IPS-20b (cell line): ENCODE results near the gene DCUN1D3.
A peak's percentile ranks its signal among the peaks of the same experiment; 100 is the strongest.
"Not testable (repeated sequence)": the region's sequence is repeated elsewhere in the genome, so short reads cannot be mapped to it uniquely, and the experiment has no call there.

Source experiments
- H3K27ac ChIP-seq: one replicate; pipeline ENCODE4 v1.5.1; 2013; ENCODE audit warnings: low read length
- H3K27me3 ChIP-seq: 2 replicates; pipeline ENCODE4 v1.6.1; 2013; ENCODE audit warnings: mild to moderate bottlenecking, low read length, inconsistent platforms; ENCODE audit not compliant: insufficient read depth
- H3K36me3 ChIP-seq: 2 replicates; pipeline ENCODE4 v1.6.1; 2013; ENCODE audit warnings: low read depth, mild to moderate bottlenecking, inconsistent platforms, low read length, moderate library complexity; ENCODE audit not compliant: insufficient read depth
- H3K4me1 ChIP-seq: 2 replicates; pipeline ENCODE4 v1.6.1; 2013; ENCODE audit warnings: mild to moderate bottlenecking, control low read depth, inconsistent platforms, low read length, moderate library complexity; ENCODE audit not compliant: insufficient read depth
- H3K4me3 ChIP-seq: 2 replicates; pipeline ENCODE4 v1.5.1; 2013; ENCODE audit warnings: mild to moderate bottlenecking, low read length, inconsistent platforms
- H3K9ac ChIP-seq: 2 replicates; pipeline ENCODE4 v1.6.1; 2013; ENCODE audit warnings: low read depth, mild to moderate bottlenecking, inconsistent platforms, low read length, moderate library complexity
- H3K9me3 ChIP-seq: 2 replicates; pipeline ENCODE4 v1.6.1; 2013; ENCODE audit warnings: mild to moderate bottlenecking, low read depth, low read length, inconsistent platforms; ENCODE audit not compliant: insufficient read depth

DCUN1D3 gene

GRCh38 chr16:20807862-20808261, 92.3 kb downstream of the DCUN1D3 start:
- no peaks in the 10 kb centered on the region for H3K9me3 ChIP-seq

GRCh38 chr16:20806168-20807050, 93.7 kb downstream of the DCUN1D3 start, which contains the start of the genes ERI2 and REXO5:
ERI2 (minus strand) TSS chr16:20806472; CDS start chr16:20806430, 42 bp downstream.
REXO5 (plus strand) TSS chr16:20806527; CDS start chr16:20806954, 427 bp downstream.
- peaks cover 1% of the 10 kb centered on the region for H3K36me3 ChIP-seq
- peak within 1 kb of the TSS; percentile 27 for H3K27ac ChIP-seq
- H3K27me3 ChIP-seq: no peaks in the 10 kb centered on the region
- H3K4me3 ChIP-seq: peak within 1 kb of the TSS; percentile 98
- H3K9me3 ChIP-seq: no peaks in the 10 kb centered on the region
- peak within 1 kb of the TSS; percentile 98 for H3K9ac ChIP-seq
- H3K4me1 ChIP-seq: no peaks in the 10 kb centered on the region

More at GRCh38 chr16:20807862-20808261, 92.3 kb downstream of the DCUN1D3 start:
- peak overlapping the region; percentile 98; the same call in 1 of the 2 replicates for H3K4me3 ChIP-seq
- H3K27me3 ChIP-seq: no peaks in the 10 kb centered on the region
- H3K36me3 ChIP-seq: no peaks in the 10 kb centered on the region
- H3K27ac ChIP-seq: no peak overlapping the region
- no peak overlapping the region; the same call in 1 of the 2 replicates for H3K9ac ChIP-seq
- no peaks in the 10 kb centered on the region for H3K4me1 ChIP-seq

DNA sequence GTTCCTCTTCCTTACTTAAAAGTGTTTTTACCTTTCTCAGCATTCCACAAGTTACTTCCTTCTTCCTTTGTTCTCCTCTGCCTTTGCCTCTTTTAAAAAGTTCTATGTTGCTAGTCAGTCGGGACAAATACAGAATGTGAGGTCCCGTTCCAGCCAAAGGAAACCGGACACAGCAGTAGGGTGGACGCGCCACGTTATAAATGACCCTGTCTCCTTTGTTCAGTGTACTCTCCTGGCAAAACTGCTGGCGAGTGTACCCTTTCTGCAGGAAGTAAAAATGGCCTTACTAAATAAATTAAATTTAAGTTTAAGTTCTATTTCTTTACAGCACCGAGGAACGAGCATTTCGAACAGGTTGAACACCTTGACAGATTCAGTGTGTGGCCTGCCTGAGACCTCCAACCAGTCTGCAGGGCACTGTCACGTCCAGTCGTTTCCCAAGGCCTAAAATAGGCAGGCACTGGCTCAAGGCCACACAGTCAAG, 94.4 kb downstream of the DCUN1D3 start:
- H3K27me3 ChIP-seq, H3K9me3 ChIP-seq, H3K4me1 ChIP-seq, H3K36me3 ChIP-seq: not testable (repeated sequence)
- Histone ChIP-seq H3K27ac (peak overlapping the region; percentile 27), H3K4me3 (peak overlapping the region; percentile 98), H3K9ac (peak overlapping the region; percentile 98)
